IMR-90 (cell line): Measurements from ENCODE around the gene PSMC6. TPM values are rescaled to one million over a fixed set of nuclear protein-coding genes. Genes with fewer than 3 reads are reported as not detected.

Source experiments
- ATAC-seq: fragments of 200-7000 bp; cut with Tn5 transposase; 2 replicates; pipeline ENCODE4 v1.9.1; 2020; ENCODE audit warnings: low read depth, mild to moderate bottlenecking, moderate library complexity
- BruUV-seq: library from RNA; stranded (reverse); fragments of 400-500 nt; replicated peaks from 2 replicates; lab custom pipeline; 2021; lab: Mats Ljungman, UMichigan
- CTCF ChIA-PET: fragments of 300-600 bp; formaldehyde crosslinking; extraction: SDS; loops from one replicate; lab custom pipeline; 2021; ENCODE audit warnings: antibody characterized with exemption; lab: Yijun Ruan, JAX
- POLR2A ChIA-PET: fragments of 300-600 bp; sonication (Branson Sonifier 250); formaldehyde crosslinking; loops from one replicate; lab custom pipeline; 2022; ENCODE audit warnings: antibody characterized with exemption; ENCODE audit not compliant: unreplicated experiment; lab: Charles Lee
- DNase-seq: peaks from one replicate; pipeline ENCODE4 v3.0.0; 2013
- H2AFZ ChIP-seq: replicated peaks from 2 replicates; pipeline ENCODE3; 2013; ENCODE audit warnings: low read length, mild to moderate bottlenecking; ENCODE audit not compliant: poor library complexity
- H2AK5ac ChIP-seq: 2 replicates; pipeline ENCODE4 v1.6.1; 2013; ENCODE audit warnings: low read depth, low read length, inconsistent platforms
- H2AK9ac ChIP-seq: replicated peaks from 2 replicates; pipeline ENCODE3; 2013; ENCODE audit warnings: mild to moderate bottlenecking, low read depth, low read length, moderate library complexity; ENCODE audit not compliant: poor library complexity
- H2BK120ac ChIP-seq: 2 replicates; pipeline ENCODE4 v1.6.1; 2013; ENCODE audit warnings: low read depth, low read length, inconsistent platforms
- H2BK15ac ChIP-seq: 3 replicates; pipeline ENCODE4 v1.6.1; 2013; ENCODE audit warnings: low read depth, low read length, inconsistent platforms
- H2BK20ac ChIP-seq: 2 replicates; pipeline ENCODE4 v1.6.1; 2013; ENCODE audit warnings: low read depth, mild to moderate bottlenecking, inconsistent platforms, low read length, moderate library complexity
- H2BK5ac ChIP-seq: 2 replicates; pipeline ENCODE4 v1.6.1; 2013; ENCODE audit warnings: mild to moderate bottlenecking, low read depth, low read length, inconsistent platforms; ENCODE audit not compliant: poor library complexity, severe bottlenecking
- H3K14ac ChIP-seq: replicated peaks from 2 replicates; pipeline ENCODE4 v1.6.1; 2013; ENCODE audit warnings: low read depth, low read length, inconsistent platforms
- H3K18ac ChIP-seq: 2 replicates; pipeline ENCODE4 v1.6.1; 2013; ENCODE audit warnings: low read depth, low read length, control low read depth
- H3K23ac ChIP-seq: 2 replicates; pipeline ENCODE4 v1.6.1; 2013; ENCODE audit warnings: low read depth, low read length, inconsistent platforms
- H3K27ac ChIP-seq: 2 replicates; pipeline ENCODE4 v1.5.1; 2013; ENCODE audit warnings: mild to moderate bottlenecking, control low read depth, low read length; ENCODE audit not compliant: insufficient read depth
- H3K27me3 ChIP-seq: 2 replicates; pipeline ENCODE4 v1.6.1; 2013; ENCODE audit warnings: low read length; ENCODE audit not compliant: control insufficient read depth, insufficient read depth
- H3K36me3 ChIP-seq: 2 replicates; pipeline ENCODE4 v1.6.1; 2013; ENCODE audit warnings: low read length, mixed read lengths; ENCODE audit not compliant: control insufficient read depth, insufficient read depth
- H3K4ac ChIP-seq: 2 replicates; pipeline ENCODE4 v1.6.1; 2013; ENCODE audit warnings: low read depth, low read length, inconsistent platforms
- H3K4me1 ChIP-seq: 2 replicates; pipeline ENCODE4 v1.6.1; 2013; ENCODE audit warnings: low read length, mixed read lengths; ENCODE audit not compliant: control insufficient read depth, insufficient read depth
- H3K4me2 ChIP-seq: 2 replicates; pipeline ENCODE4 v1.6.1; 2013; ENCODE audit warnings: low read depth, mild to moderate bottlenecking, control low read depth, low read length, moderate library complexity
- H3K4me3 ChIP-seq: 2 replicates; pipeline ENCODE4 v1.5.1; 2013; ENCODE audit warnings: low read depth, mild to moderate bottlenecking, control low read depth, low read length, moderate library complexity; ENCODE audit not compliant: insufficient read depth
- H3K56ac ChIP-seq: 2 replicates; pipeline ENCODE4 v1.6.1; 2013; ENCODE audit warnings: low read length, inconsistent platforms; ENCODE audit not compliant: insufficient read depth; ENCODE audit errors: extremely low read depth
- H3K79me1 ChIP-seq, 2 experiments: 2 replicates each; pipeline ENCODE4 v1.6.1; 2013; ENCODE audit warnings: low read length in 2 of 2, inconsistent platforms in 1 of 2, low read depth in 1 of 2
- H3K9ac ChIP-seq: 2 replicates; pipeline ENCODE4 v1.6.1; 2013; ENCODE audit warnings: low read depth, low read length, control low read depth
- H3K9me1 ChIP-seq: 2 replicates; pipeline ENCODE4 v1.6.1; 2013; ENCODE audit warnings: low read length, inconsistent platforms; ENCODE audit not compliant: insufficient read depth
- H3K9me3 ChIP-seq: 2 replicates; pipeline ENCODE4 v1.6.1; 2013; ENCODE audit warnings: low read length; ENCODE audit not compliant: control insufficient read depth, insufficient read depth
- H4K20me1 ChIP-seq: 2 replicates; pipeline ENCODE4 v1.6.1; 2013; ENCODE audit warnings: low read length, inconsistent platforms; ENCODE audit not compliant: insufficient read depth
- H4K5ac ChIP-seq: 2 replicates; pipeline ENCODE4 v1.6.1; 2013; ENCODE audit warnings: mild to moderate bottlenecking, low read depth, low read length, control low read depth
- H4K8ac ChIP-seq, 2 experiments: 2 replicates each; pipeline ENCODE4 v1.6.1; 2013; ENCODE audit warnings: low read depth in 2 of 2, low read length in 2 of 2, control low read depth in 1 of 2, inconsistent platforms in 1 of 2
- H4K91ac ChIP-seq: 2 replicates; pipeline ENCODE4 v1.6.1; 2013; ENCODE audit warnings: low read depth, low read length, inconsistent platforms; ENCODE audit not compliant: insufficient read depth
- BHLHE40 ChIP-seq: fragments of 150-350 bp; IDR thresholded peaks from 2 replicates; pipeline ENCODE4 v1.6.1; 2016; ENCODE audit warnings: mild to moderate bottlenecking, low read depth, low read length
- CEBPB ChIP-seq: IDR thresholded peaks from 2 replicates; pipeline ENCODE4 v1.6.1; 2012; ENCODE audit warnings: low read depth, low read length, improper control_type of control experiment
- CHD1 ChIP-seq: IDR thresholded peaks from 2 replicates; pipeline ENCODE4 v1.6.1; 2012; ENCODE audit warnings: low read depth, low read length, improper control_type of control experiment
- CTCF ChIP-seq: conservative IDR thresholded peaks from 2 replicates; pipeline ENCODE4 v1.5.1; 2012; ENCODE audit warnings: mild to moderate bottlenecking, low read depth, low read length, improper control_type of control experiment
- ELK1 ChIP-seq: fragments of 150-350 bp; IDR thresholded peaks from 2 replicates; pipeline ENCODE4 v1.6.1; 2016; ENCODE audit warnings: low read depth, mild to moderate bottlenecking, low read length, moderate library complexity, borderline replicate concordance
- FOS ChIP-seq: fragments of 150-350 bp; IDR thresholded peaks from 2 replicates; pipeline ENCODE4 v1.6.1; 2016; ENCODE audit warnings: low read depth, low read length
- MAFK ChIP-seq: IDR thresholded peaks from 2 replicates; pipeline ENCODE4 v1.6.1; 2012; ENCODE audit warnings: low read depth, low read length, improper control_type of control experiment
- MAZ ChIP-seq: IDR thresholded peaks from 2 replicates; pipeline ENCODE4 v1.6.1; 2012; ENCODE audit warnings: low read depth, mild to moderate bottlenecking, low read length, improper control_type of control experiment, moderate library complexity, borderline replicate concordance
- MXI1 ChIP-seq: IDR thresholded peaks from 2 replicates; pipeline ENCODE4 v1.6.1; 2012; ENCODE audit warnings: low read depth, mild to moderate bottlenecking, low read length, moderate library complexity, borderline replicate concordance
- NFE2L2 ChIP-seq: fragments of 150-350 bp; IDR thresholded peaks from 2 replicates; pipeline ENCODE4 v1.6.1; 2016; ENCODE audit warnings: low read depth, mild to moderate bottlenecking, low read length
- POLR2A ChIP-seq: IDR thresholded peaks from 2 replicates; pipeline ENCODE4 v1.6.1; 2012; ENCODE audit warnings: mild to moderate bottlenecking, low read depth, low read length
- RAD21 ChIP-seq: IDR thresholded peaks from 2 replicates; pipeline ENCODE4 v1.6.1; 2012; ENCODE audit warnings: low read length, improper control_type of control experiment
- RCOR1 ChIP-seq: IDR thresholded peaks from 2 replicates; pipeline ENCODE4 v1.6.1; 2012; ENCODE audit warnings: mild to moderate bottlenecking, low read length, improper control_type of control experiment; ENCODE audit not compliant: insufficient replicate concordance
- RFX5 ChIP-seq: IDR thresholded peaks from 2 replicates; pipeline ENCODE4 v1.8.0; 2012; ENCODE audit warnings: low read depth, mild to moderate bottlenecking, low read length, moderate library complexity
- SMC3 ChIP-seq: fragments of 150-350 bp; IDR thresholded peaks from 2 replicates; pipeline ENCODE4 v1.6.1; 2016; ENCODE audit warnings: low read depth, mild to moderate bottlenecking, antibody characterized with exemption, low read length, moderate library complexity
- USF2 ChIP-seq: fragments of 150-350 bp; IDR thresholded peaks from 2 replicates; pipeline ENCODE4 v1.6.1; 2017; ENCODE audit warnings: mild to moderate bottlenecking, antibody characterized with exemption, low read length, low read depth
- whole genome bisulfite sequencing, 2 experiments: methylation state at CpG; one replicate each; pipeline versions ENCODE4 v1.1.5 to v1.1.7; 2013; ENCODE audit warnings: missing lambda C conversion rate in 2 of 2; ENCODE audit not compliant: insufficient read length in 1 of 2; ENCODE audit errors: extremely low coverage in 2 of 2; 5-methylcytosine and 5-hydroxymethylcytosine counted together
- dilution Hi-C: fragments of 300-500 bp; cut with HindIII; formaldehyde crosslinking; loops from one replicate; pipeline ENCODE4 v1.14.3; 2018; ENCODE audit warnings: low sequenced_read_pairs; ENCODE audit not compliant: unreplicated experiment
- in situ Hi-C: fragments of 300-500 bp; cut with MboI; formaldehyde crosslinking; loops from 3 replicates; pipeline ENCODE4 v1.14.3; 2019; ENCODE audit warnings: low sequenced_read_pairs, inconsistent platforms, mixed read lengths
- intact Hi-C: fragments of 100-400 bp; cut with micrococcal nuclease; formaldehyde crosslinking; loops from 2 replicates; pipeline ENCODE4 v1.10.0; 2022
- polyA plus RNA-seq, 3 experiments: library from polyadenylated mRNA; depleted of rRNA; stranded (reverse); fragments of >200 nt; gene quantifications; 2 replicates each; pipeline ENCODE4 v1.2.3, GENCODE V29; 2012; ENCODE audit warnings: low replicate concordance in 1 of 3
- total RNA-seq: library from RNA; depleted of rRNA; stranded (reverse); fragments of >200 nt; gene quantifications from 2 replicates; pipeline ENCODE4 v1.2.3, GENCODE V29; 2012

The PSMC6 gene
- total and polyA plus RNA-seq, 2 of the 4 experiments (the other 2 are of a cell fraction): 62.9 to 85.4 TPM

DNA sequence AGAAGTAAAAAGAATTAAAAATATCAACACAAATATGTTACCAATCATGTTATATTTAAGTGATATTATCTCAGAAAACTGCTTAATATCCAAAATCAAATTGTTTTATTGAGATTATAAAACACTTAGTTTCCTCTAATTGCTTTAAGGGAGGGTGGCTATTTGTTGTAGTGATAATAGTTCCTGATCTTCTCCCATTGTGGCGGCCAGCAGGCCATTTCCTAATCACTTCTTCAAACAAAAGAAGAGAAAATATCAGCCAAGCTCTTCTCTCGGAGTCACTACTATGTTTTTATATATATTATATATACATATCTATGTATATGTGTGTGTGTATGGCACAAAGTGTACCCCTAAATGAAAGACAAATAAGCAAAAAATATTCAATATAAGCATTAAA is 43.1 kb upstream of the PSMC6 start:
- TF ChIP-seq FOS: no peak
- TF ChIP-seq CEBPB: no peak
- no peak for TF ChIP-seq USF2
- TF ChIP-seq NFE2L2: no peak
- no peak for TF ChIP-seq SMC3
- no peak for TF ChIP-seq RFX5
- no peak for TF ChIP-seq MXI1
- no peak for TF ChIP-seq BHLHE40
- TF ChIP-seq CHD1: no peak
- no peak for TF ChIP-seq RAD21
- no peak for TF ChIP-seq MAZ
- no peak for TF ChIP-seq ELK1
- TF ChIP-seq CTCF: no peak
- no peak for TF ChIP-seq POLR2A
- TF ChIP-seq RCOR1: no peak
- no peak for TF ChIP-seq MAFK
- no peak for DNase-seq
- CTCF ChIA-PET: no interaction called here

More for the DNA sequence above, 43.1 kb upstream of the PSMC6 start:
- Histone ChIP-seq H3K9me1 (0 out of 2 replicates have a peak, but pooled peaks cover 4% of the 10 kb centered on the region), H4K20me1 (no peaks in the 10 kb centered on the region), H3K4me1 (no peaks in the 10 kb centered on the region), H3K4ac (no peak overlapping the region), H3K36me3 (peaks cover 9% of the 10 kb centered on the region), H3K27ac (no peak overlapping the region), H4K5ac (no peak overlapping the region), H3K56ac (no peak overlapping the region), H2AK5ac (no peak overlapping the region), H3K14ac (no peak overlapping the region), H3K4me2 (no peak overlapping the region), H4K8ac (no peak overlapping the region), H2BK15ac (no peak overlapping the region), H3K27me3 (no peaks in the 10 kb centered on the region), H2BK20ac (no peak overlapping the region), H3K79me1 (peaks cover 7 to 9% of the 10 kb centered on the region in 2 experiments; a peak in 2 of 4 replicates), H2BK120ac (no peak overlapping the region), H4K91ac (no peak overlapping the region), H3K9ac (no peak overlapping the region), H2AFZ (no peak overlapping the region), H3K23ac (no peak overlapping the region), H2BK5ac (no peak overlapping the region), H3K18ac (no peak overlapping the region), H3K9me3 (no peaks in the 10 kb centered on the region), H3K4me3 (no peak overlapping the region), H2AK9ac (no peak overlapping the region)
- POLR2A ChIA-PET: interaction anchor here (0.5 kb wide), 1 partner anchor 17 kb away, joined by 5 read pairs; no protein-coding TSS in a partner anchor
- no TSS peak for BruUV-seq
- no peak for ATAC-seq
- intact Hi-C loops (loop anchor here (5.0 kb wide), 1 partner anchor 42 kb away; no protein-coding TSS in a partner anchor), dilution Hi-C loops (no loop called here), in situ Hi-C loops (no loop called here)
- WGBS, 2 experiments: no CpG with 5 or more reads among the region's 2 CpGs
